Spinal cord (tissue), 4 donors: ENCODE measurements around the gene FOXC2. TPM values are rescaled to one million over a fixed set of nuclear protein-coding genes. Genes with fewer than 3 reads are reported as not detected.

Experiments used
- polyA plus RNA-seq, 2 donors: library from polyadenylated mRNA; unstranded; fragments of 120-200 nt; gene quantifications; one replicate each; pipeline ENCODE4 v1.2.1, GENCODE V29; 2013; ENCODE audit not compliant: insufficient read length in 2 of 2
- total RNA-seq, 2 donors: library from RNA; depleted of rRNA in 1 of 2; stranded (reverse); fragments of 120-200 nt in 1 of 2; fragments of >200 nt in 1 of 2; gene quantifications; one replicate each; pipeline versions ENCODE4 v1.2.3 to v1.2.4, GENCODE V29; 2013 to 2014

The FOXC2 gene
- total and polyA plus RNA-seq, 4 donors = 4.7 to 31.1 (median 13.5) TPM

Other genes with a start within 250 kb of the FOXC2 start
- under 1 TPM; 0.66 to 0.69 TPM for gene FOXF1, start 56.3 kb upstream of the FOXC2 start, total RNA-seq
- 1 to 10 TPM; 1.5 to 1.7 TPM for gene FOXF1, start 56.3 kb upstream of the FOXC2 start, polyA plus RNA-seq
- 10 to 100 TPM; 16.2 to 18.6 TPM for gene MTHFSD, start 11.6 kb upstream of the FOXC2 start, total RNA-seq
- gene MTHFSD, start 11.6 kb upstream of the FOXC2 start, polyA plus RNA-seq = 10 to 100 TPM; 20.5 to 20.6 TPM
- 1 to 10 TPM; 3.9 to 8.9 TPM for gene FOXL1, start 11.7 kb downstream of the FOXC2 start, total RNA-seq
- gene FOXL1, start 11.7 kb downstream of the FOXC2 start, polyA plus RNA-seq = 1 to 10 TPM; 2.2 to 3.1 TPM